SU-DHL-6 (cell line): ENCODE data around the gene EPHA7.

Experiments
- EZH2phosphoT487 ChIP-seq: fragments of 200-600 bp; sonication (generic), shearing (Covaris generic); conservative IDR thresholded peaks from 2 replicates; pipeline ENCODE4 v1.6.1; 2018; ENCODE audit warnings: mild to moderate bottlenecking, antibody characterized with exemption, low read length, moderate library complexity, mixed read lengths
- TF ChIP-seq, protein P1 (sequence below): fragments of 200-600 bp; sonication (generic); IDR thresholded peaks from one replicate; pipeline ENCODE4 v1.5.1; 2017; ENCODE audit warnings: antibody characterized with exemption, mild to moderate bottlenecking, low read length, moderate library complexity; ENCODE audit not compliant: insufficient read depth, poor library complexity, severe bottlenecking

DNA sequence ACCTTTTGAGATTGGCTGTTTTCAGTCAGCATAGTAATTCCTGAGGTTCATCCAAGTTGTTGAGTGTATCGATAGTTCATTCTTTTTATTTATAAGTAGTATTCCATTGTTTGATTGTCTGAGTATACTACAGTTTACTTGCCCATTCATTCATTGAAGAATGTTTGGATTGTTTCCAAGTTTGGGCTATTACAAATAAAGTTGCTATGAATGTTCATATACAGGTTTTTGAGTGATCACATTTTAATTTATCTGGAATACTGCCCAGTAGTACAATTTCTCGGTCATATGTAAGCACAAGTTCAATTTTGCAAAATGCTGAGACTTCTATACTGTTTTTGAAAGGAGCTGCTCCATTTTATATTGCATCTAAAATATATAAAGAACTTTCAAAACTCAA is 14.2 kb upstream of the EPHA7 start:
- TF ChIP-seq, protein P1, sequence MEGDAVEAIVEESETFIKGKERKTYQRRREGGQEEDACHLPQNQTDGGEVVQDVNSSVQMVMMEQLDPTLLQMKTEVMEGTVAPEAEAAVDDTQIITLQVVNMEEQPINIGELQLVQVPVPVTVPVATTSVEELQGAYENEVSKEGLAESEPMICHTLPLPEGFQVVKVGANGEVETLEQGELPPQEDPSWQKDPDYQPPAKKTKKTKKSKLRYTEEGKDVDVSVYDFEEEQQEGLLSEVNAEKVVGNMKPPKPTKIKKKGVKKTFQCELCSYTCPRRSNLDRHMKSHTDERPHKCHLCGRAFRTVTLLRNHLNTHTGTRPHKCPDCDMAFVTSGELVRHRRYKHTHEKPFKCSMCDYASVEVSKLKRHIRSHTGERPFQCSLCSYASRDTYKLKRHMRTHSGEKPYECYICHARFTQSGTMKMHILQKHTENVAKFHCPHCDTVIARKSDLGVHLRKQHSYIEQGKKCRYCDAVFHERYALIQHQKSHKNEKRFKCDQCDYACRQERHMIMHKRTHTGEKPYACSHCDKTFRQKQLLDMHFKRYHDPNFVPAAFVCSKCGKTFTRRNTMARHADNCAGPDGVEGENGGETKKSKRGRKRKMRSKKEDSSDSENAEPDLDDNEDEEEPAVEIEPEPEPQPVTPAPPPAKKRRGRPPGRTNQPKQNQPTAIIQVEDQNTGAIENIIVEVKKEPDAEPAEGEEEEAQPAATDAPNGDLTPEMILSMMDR: no peak
- TF ChIP-seq EZH2phosphoT487: no peak
